HL-60/S4 treated with retinoic acid at 250 ng/mL for 4 days and 3 days (cell line): Measurements from ENCODE around the gene POLR3E.

Experiments
- in situ Hi-C: fragments of 300-500 bp; cut with MboI; formaldehyde crosslinking; loops from 2 replicates; pipeline ENCODE4 v1.7.0; 2022; ENCODE audit warnings: low sequenced_read_pairs

The POLR3E gene

GRCh38 chr16:22380529-22380928 lies 83.3 kb downstream of the POLR3E start:
- in situ Hi-C loops: no loop called here

DNA sequence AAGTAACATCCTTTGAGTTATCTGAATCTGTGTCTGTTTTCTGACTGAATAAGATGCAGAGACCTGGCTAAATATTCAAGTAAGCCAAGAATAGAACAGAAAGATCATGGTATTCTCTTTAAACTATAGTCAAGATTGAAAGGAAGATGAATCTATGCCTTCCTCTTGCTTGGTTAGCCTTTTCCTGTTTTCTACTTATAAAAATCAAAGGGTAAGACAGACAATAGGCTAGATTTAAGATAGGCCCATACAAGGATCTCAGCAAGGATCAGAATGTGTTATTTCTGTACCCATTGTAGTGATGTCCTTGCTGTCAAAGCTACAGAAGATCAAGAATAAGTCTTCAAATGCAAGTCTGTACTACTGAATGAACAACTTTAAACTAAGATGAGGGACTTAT lies 84.2 kb downstream of the POLR3E start:
- in situ Hi-C loops: no loop called here

GRCh38 chr16:22383827-22384226 lies 86.6 kb downstream of the POLR3E start:
- in situ Hi-C loops: no loop called here
